Fibroblast of lung (primary cell): ENCODE results near the gene MAP4K5. TPM values are rescaled to one million over a fixed set of nuclear protein-coding genes. Genes with fewer than 3 reads are reported as not detected.

Experiments used
- DNase-seq, 2 donors: peaks; one replicate each; pipeline versions ENCODE4 v3.0.0 to v3.0.0-alpha.2; 2010; ENCODE audit warnings: low read depth in 2 of 2
- H2AFZ ChIP-seq: 2 replicates; pipeline ENCODE4 v1.5.1; 2012; ENCODE audit warnings: low read length, control low read depth, inconsistent platforms
- H3K27ac ChIP-seq: 2 replicates; pipeline ENCODE4 v1.5.1; 2011; ENCODE audit warnings: low read length, control low read depth; ENCODE audit not compliant: insufficient read depth
- H3K27me3 ChIP-seq: 2 replicates; pipeline ENCODE4 v1.5.1; 2011; ENCODE audit warnings: mild to moderate bottlenecking, low read length; ENCODE audit not compliant: control insufficient read depth, insufficient read depth
- H3K36me3 ChIP-seq: 2 replicates; pipeline ENCODE4 v1.5.1; 2011; ENCODE audit warnings: low read length; ENCODE audit not compliant: control insufficient read depth, insufficient read depth
- H3K4me1 ChIP-seq: 2 replicates; pipeline ENCODE4 v1.5.1; 2011; ENCODE audit warnings: low read length; ENCODE audit not compliant: control insufficient read depth, insufficient read depth; ENCODE audit errors: extremely low read depth
- H3K4me2 ChIP-seq: 2 replicates; pipeline ENCODE4 v1.5.1; 2011; ENCODE audit warnings: low read length, control low read depth; ENCODE audit not compliant: insufficient read depth; ENCODE audit errors: extremely low read depth
- H3K4me3 ChIP-seq, 4 experiments: fragments of 200-600 bp in 1 of 4; sonication (generic) in 1 of 4; replicated peaks in 1 of 4; 2 replicates each; pipeline ENCODE4 v1.5.1; 2011 to 2016; ENCODE audit warnings: low read length in 4 of 4, low read depth in 3 of 4, mild to moderate bottlenecking in 3 of 4, control low read depth in 2 of 4, inconsistent platforms in 1 of 4, mixed read lengths in 1 of 4; ENCODE audit not compliant: insufficient read depth in 1 of 4; ENCODE audit errors: control extremely low read depth in 1 of 4
- H3K79me2 ChIP-seq: 2 replicates; pipeline ENCODE4 v1.5.1; 2012; ENCODE audit warnings: mild to moderate bottlenecking, low read length, inconsistent platforms; ENCODE audit not compliant: control insufficient read depth, insufficient read depth
- H3K9ac ChIP-seq: 2 replicates; pipeline ENCODE4 v1.5.1; 2011; ENCODE audit warnings: mild to moderate bottlenecking, low read length, control low read depth; ENCODE audit not compliant: insufficient read depth
- H3K9me3 ChIP-seq: 2 replicates; pipeline ENCODE4 v1.5.1; 2012; ENCODE audit warnings: low read depth, low read length; ENCODE audit not compliant: control insufficient read depth, insufficient read depth
- H4K20me1 ChIP-seq: 2 replicates; pipeline ENCODE4 v1.5.1; 2011; ENCODE audit warnings: low read length; ENCODE audit not compliant: control insufficient read depth, insufficient read depth; ENCODE audit errors: extremely low read depth
- EZH2 ChIP-seq: IDR thresholded peaks from 2 replicates; pipeline ENCODE4 v1.5.1; 2012; ENCODE audit warnings: low read length, control low read depth, mild to moderate bottlenecking; ENCODE audit errors: missing control alignments
- polyA plus RNA-seq, 2 donors: library from polyadenylated mRNA; depleted of rRNA in 1 of 2; stranded (reverse) in 1 of 2; unstranded in 1 of 2; fragments of >200 nt; gene quantifications; 2 replicates each; pipeline ENCODE4 v1.2.1, GENCODE V29; 2011 to 2012; ENCODE audit warnings: missing spikeins in 1 of 2
- total RNA-seq: library from RNA; depleted of rRNA; stranded (reverse); fragments of >200 nt; gene quantifications from 2 replicates; pipeline ENCODE4 v1.2.1, GENCODE V29; 2014
- TF ChIP-seq, protein P1 (sequence below), 2 donors: IDR thresholded peaks in 1 of 2; conservative IDR thresholded peaks in 1 of 2; 1 replicate in 1 of 2; 2 replicates in 1 of 2; pipeline ENCODE4 v1.5.1; 2011 to 2012; ENCODE audit warnings: low read length in 2 of 2, control low read depth in 1 of 2, inconsistent platforms in 1 of 2, low read depth in 1 of 2, mild to moderate bottlenecking in 1 of 2

Gene MAP4K5
- total and polyA plus RNA-seq, 2 donors (not counting 1 experiment from before 2014, with no cell fraction given): 39.4 to 41.1 TPM

- no peaks in the 10 kb centered on the region for H3K9me3 ChIP-seq
- H3K4me2 ChIP-seq: no peak overlapping the region
- TF ChIP-seq, protein P1, sequence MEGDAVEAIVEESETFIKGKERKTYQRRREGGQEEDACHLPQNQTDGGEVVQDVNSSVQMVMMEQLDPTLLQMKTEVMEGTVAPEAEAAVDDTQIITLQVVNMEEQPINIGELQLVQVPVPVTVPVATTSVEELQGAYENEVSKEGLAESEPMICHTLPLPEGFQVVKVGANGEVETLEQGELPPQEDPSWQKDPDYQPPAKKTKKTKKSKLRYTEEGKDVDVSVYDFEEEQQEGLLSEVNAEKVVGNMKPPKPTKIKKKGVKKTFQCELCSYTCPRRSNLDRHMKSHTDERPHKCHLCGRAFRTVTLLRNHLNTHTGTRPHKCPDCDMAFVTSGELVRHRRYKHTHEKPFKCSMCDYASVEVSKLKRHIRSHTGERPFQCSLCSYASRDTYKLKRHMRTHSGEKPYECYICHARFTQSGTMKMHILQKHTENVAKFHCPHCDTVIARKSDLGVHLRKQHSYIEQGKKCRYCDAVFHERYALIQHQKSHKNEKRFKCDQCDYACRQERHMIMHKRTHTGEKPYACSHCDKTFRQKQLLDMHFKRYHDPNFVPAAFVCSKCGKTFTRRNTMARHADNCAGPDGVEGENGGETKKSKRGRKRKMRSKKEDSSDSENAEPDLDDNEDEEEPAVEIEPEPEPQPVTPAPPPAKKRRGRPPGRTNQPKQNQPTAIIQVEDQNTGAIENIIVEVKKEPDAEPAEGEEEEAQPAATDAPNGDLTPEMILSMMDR (conservative IDR thresholded peaks at IDR 0.05 in 1 of 2, IDR thresholded peaks at IDR 0.05 in 1 of 2; ENCODE audit: low read depth in 1 of 2, low read length in 2 of 2): no peak
- no peak for TF ChIP-seq EZH2
- no peaks in the 10 kb centered on the region for H4K20me1 ChIP-seq
- H3K4me1 ChIP-seq: peaks cover 14% of the 10 kb centered on the region
- H3K27me3 ChIP-seq: no peaks in the 10 kb centered on the region
- peaks cover 34% of the 10 kb centered on the region for H3K79me2 ChIP-seq
- no peak overlapping the region for H3K27ac ChIP-seq
- peak in 1 of 2 donors; percentile 53 for DNase-seq
- H3K36me3 ChIP-seq: no peaks in the 10 kb centered on the region
- H3K4me3 ChIP-seq: no peak overlapping the region
- no peak overlapping the region for H2AFZ ChIP-seq
- H3K9ac ChIP-seq: no peak overlapping the region
Observed at GRCh38 chr14:50533806-50534205, 1.4 kb upstream of the MAP4K5 start.

DNA sequence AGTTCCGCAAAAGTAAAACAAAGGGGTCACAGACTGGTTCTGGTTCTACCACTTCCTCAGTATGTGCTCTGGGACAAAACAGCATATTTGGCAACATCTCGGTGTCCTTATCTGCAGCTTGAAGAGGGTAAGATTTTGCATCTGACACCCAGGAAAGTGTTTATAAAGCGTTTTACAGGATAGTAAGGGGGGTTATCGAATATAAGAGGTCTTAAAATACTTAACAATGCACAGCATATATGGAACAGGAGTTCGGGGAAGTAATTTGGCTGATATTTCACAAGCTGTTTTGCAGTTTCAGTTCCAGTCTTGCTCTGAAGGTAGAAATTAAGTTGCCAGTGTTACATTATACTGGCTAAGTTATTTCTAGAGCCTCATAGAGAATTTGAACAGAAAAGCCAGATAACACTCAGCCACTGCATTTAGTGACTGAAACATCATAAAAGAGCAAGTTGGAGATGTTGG is 904 bp upstream of the MAP4K5 start:
- Histone ChIP-seq H3K27ac (no peak overlapping the region), H3K9me3 (no peaks in the 10 kb centered on the region), H3K9ac (no peak overlapping the region), H3K4me1 (peaks cover 17% of the 10 kb centered on the region), H3K79me2 (peaks cover 39% of the 10 kb centered on the region), H2AFZ (no peak overlapping the region), H3K4me2 (peak overlapping the region; percentile 98), H3K36me3 (no peaks in the 10 kb centered on the region), H3K27me3 (no peaks in the 10 kb centered on the region), H3K4me3 (peak overlapping the region in 2 of 4 experiments; percentile 55 to 90), H4K20me1 (no peaks in the 10 kb centered on the region)
- no peak for DNase-seq
- TF ChIP-seq EZH2: no peak
- TF ChIP-seq, protein P1 (conservative IDR thresholded peaks at IDR 0.05 in 1 of 2, IDR thresholded peaks at IDR 0.05 in 1 of 2; ENCODE audit: low read depth in 1 of 2, low read length in 2 of 2): no peak

GRCh38 chr14:50531595-50532501 is 521 bp downstream of the MAP4K5 start:
- peaks cover 53% of the 10 kb centered on the region for H3K79me2 ChIP-seq
- peak overlapping the region; percentile 86 for H3K9ac ChIP-seq
- H2AFZ ChIP-seq: no peak overlapping the region
- no peak for TF ChIP-seq EZH2
- TF ChIP-seq, protein P1 (conservative IDR thresholded peaks at IDR 0.05 in 1 of 2, IDR thresholded peaks at IDR 0.05 in 1 of 2; ENCODE audit: low read depth in 1 of 2, low read length in 2 of 2): no peak
- H3K27ac ChIP-seq: peak overlapping the region; percentile 88
- H3K9me3 ChIP-seq: no peaks in the 10 kb centered on the region
- H3K4me2 ChIP-seq: peak overlapping the region; percentile 96
- H3K36me3 ChIP-seq: no peaks in the 10 kb centered on the region
- H3K4me1 ChIP-seq: peaks cover 19% of the 10 kb centered on the region
- no peaks in the 10 kb centered on the region for H3K27me3 ChIP-seq
- no peaks in the 10 kb centered on the region for H4K20me1 ChIP-seq
- peak overlapping the region; percentile 47 to 97 (median 72) for H3K4me3 ChIP-seq
- DNase-seq: peak; percentile 41 to 55
